Activated naive CD8-positive, alpha-beta T cell treated with anti-CD3 and anti-CD28 coated beads, Interleukin-2, amount 10 ng/mL, durations not matched to agents 7 days and 5 days (primary cell): Measurements from ENCODE around the gene FAF1. TPM values are rescaled to one million over a fixed set of nuclear protein-coding genes. Genes with fewer than 3 reads are reported as not detected.

Experiments
- ATAC-seq: fragments of 150-1000 bp; cut with Tn5 transposase; one replicate; pipeline ENCODE4 v1.10.0; 2021; ENCODE audit warnings: low read depth, moderate library complexity
- POLR2A ChIA-PET: fragments of 350-600 bp; sonication (Branson Sonifier 250); formaldehyde crosslinking; loops from one replicate; lab custom pipeline; 2021; ENCODE audit warnings: antibody characterized with exemption; lab: Charles Lee
- DNase-seq: peaks from one replicate; pipeline ENCODE4 v3.0.0; 2021
- H3K27ac Mint-ChIP-seq: one replicate; pipeline ENCODE4 v1.8.0; 2022; ENCODE audit warnings: mild to moderate bottlenecking, mixed read lengths
- H3K27me3 Mint-ChIP-seq: one replicate; pipeline ENCODE4 v1.8.0; 2022; ENCODE audit warnings: mild to moderate bottlenecking, moderate library complexity, mixed read lengths
- H3K36me3 Mint-ChIP-seq: one replicate; pipeline ENCODE4 v1.8.0; 2021; ENCODE audit warnings: mild to moderate bottlenecking, mixed read lengths
- H3K4me1 Mint-ChIP-seq: one replicate; pipeline ENCODE4 v1.8.0; 2021; ENCODE audit warnings: mixed read lengths
- H3K4me3 Mint-ChIP-seq: one replicate; pipeline ENCODE4 v1.8.0; 2022; ENCODE audit warnings: mild to moderate bottlenecking, moderate library complexity, mixed read lengths
- H3K9me3 Mint-ChIP-seq: one replicate; pipeline ENCODE4 v1.8.0; 2021; ENCODE audit warnings: mixed read lengths
- total RNA-seq, 2 experiments: library from RNA; stranded (reverse); gene quantifications; one replicate each; pipeline ENCODE4 v1.2.3, GENCODE V29; 2021

FAF1 gene
- total RNA-seq, 2 experiments from 2014 or later, result 70.3 to 75.2 TPM

- ATAC-seq (no peak), DNase-seq (no peak)
- POLR2A ChIA-PET, result no interaction called here
- Mint-ChIP-seq H3K36me3 (peaks cover 36% of the 10 kb centered on the region), H3K27ac (no peak overlapping the region), H3K9me3 (peaks cover 2% of the 10 kb centered on the region), H3K4me3 (no peak overlapping the region), H3K4me1 (peaks cover 6% of the 10 kb centered on the region), H3K27me3 (no peaks in the 10 kb centered on the region)
These were observed 471.7 kb downstream of the FAF1 start for GRCh38 chr1:50488356-50488755.

GRCh38 chr1:50487725-50488124 is 472.3 kb downstream of the FAF1 start:
- no peaks in the 10 kb centered on the region for H3K27me3 Mint-ChIP-seq
- no peak overlapping the region for H3K4me3 Mint-ChIP-seq
- H3K27ac Mint-ChIP-seq, result no peak overlapping the region
- H3K9me3 Mint-ChIP-seq, result peaks cover 2% of the 10 kb centered on the region
- peaks cover 36% of the 10 kb centered on the region for H3K36me3 Mint-ChIP-seq
- POLR2A ChIA-PET, result no interaction called here
- no peak for ATAC-seq
- no peak for DNase-seq
- peaks cover 6% of the 10 kb centered on the region for H3K4me1 Mint-ChIP-seq

GRCh38 chr1:50481142-50481736 is 478.8 kb downstream of the FAF1 start:
- POLR2A ChIA-PET, result no interaction called here
- no peak overlapping the region for H3K4me3 Mint-ChIP-seq
- H3K27me3 Mint-ChIP-seq, result no peaks in the 10 kb centered on the region
- DNase-seq (no peak), ATAC-seq (no peak)
- peaks cover under 1% of the 10 kb centered on the region for H3K4me1 Mint-ChIP-seq
- H3K9me3 Mint-ChIP-seq, result no peaks in the 10 kb centered on the region
- H3K36me3 Mint-ChIP-seq, result peaks cover 6% of the 10 kb centered on the region
- H3K27ac Mint-ChIP-seq, result no peak overlapping the region

- ATAC-seq, result no peak
- no peaks in the 10 kb centered on the region for H3K4me1 Mint-ChIP-seq
- no peak overlapping the region for H3K4me3 Mint-ChIP-seq
- H3K27ac Mint-ChIP-seq, result no peak overlapping the region
- H3K27me3 Mint-ChIP-seq, result no peaks in the 10 kb centered on the region
- POLR2A ChIA-PET, result no interaction called here
- no peaks in the 10 kb centered on the region for H3K9me3 Mint-ChIP-seq
- peaks cover 11% of the 10 kb centered on the region for H3K36me3 Mint-ChIP-seq
- no peak for DNase-seq
These were observed 483.3 kb downstream of the FAF1 start for GRCh38 chr1:50476800-50477199.

- Mint-ChIP-seq H3K9me3 (no peaks in the 10 kb centered on the region), H3K27ac (no peak overlapping the region), H3K27me3 (no peaks in the 10 kb centered on the region), H3K4me1 (no peaks in the 10 kb centered on the region), H3K4me3 (no peak overlapping the region), H3K36me3 (peaks cover 17% of the 10 kb centered on the region)
- DNase-seq (no peak), ATAC-seq (no peak)
- POLR2A ChIA-PET, result no interaction called here
These were observed 484.9 kb downstream of the FAF1 start for GRCh38 chr1:50474859-50475809.

GRCh38 chr1:50473513-50473912 is 486.6 kb downstream of the FAF1 start:
- ATAC-seq (no peak), DNase-seq (no peak)
- no peaks in the 10 kb centered on the region for H3K27me3 Mint-ChIP-seq
- H3K4me3 Mint-ChIP-seq, result no peak overlapping the region
- no peaks in the 10 kb centered on the region for H3K9me3 Mint-ChIP-seq
- POLR2A ChIA-PET, result no interaction called here
- peaks cover 22% of the 10 kb centered on the region for H3K36me3 Mint-ChIP-seq
- H3K4me1 Mint-ChIP-seq, result no peaks in the 10 kb centered on the region
- no peak overlapping the region for H3K27ac Mint-ChIP-seq

DNA sequence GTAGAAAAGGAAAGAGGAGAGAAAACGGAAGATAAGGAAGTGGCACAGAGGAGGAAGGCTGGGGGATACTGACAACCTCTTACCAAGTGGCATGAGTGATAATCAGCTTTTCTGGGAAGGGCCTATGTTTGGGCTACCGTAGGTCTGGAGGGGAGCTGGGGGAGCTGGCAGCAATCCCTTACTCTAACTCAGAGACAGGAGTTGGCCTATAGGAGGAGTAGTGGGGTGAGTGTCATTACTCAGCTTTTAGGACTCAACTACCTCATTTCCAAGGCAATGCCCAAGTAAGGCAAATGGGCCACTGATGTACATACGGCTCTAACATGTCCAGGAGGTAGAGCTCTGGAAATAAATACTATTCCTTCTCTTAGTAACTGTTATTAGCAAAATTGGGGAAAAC is 488.1 kb downstream of the FAF1 start:
- no peaks in the 10 kb centered on the region for H3K27me3 Mint-ChIP-seq
- peaks cover 22% of the 10 kb centered on the region for H3K36me3 Mint-ChIP-seq
- POLR2A ChIA-PET, result no interaction called here
- no peaks in the 10 kb centered on the region for H3K4me1 Mint-ChIP-seq
- DNase-seq, result no peak
- H3K4me3 Mint-ChIP-seq, result no peak overlapping the region
- H3K9me3 Mint-ChIP-seq, result no peaks in the 10 kb centered on the region
- no peak overlapping the region for H3K27ac Mint-ChIP-seq
- no peak for ATAC-seq

- Mint-ChIP-seq H3K4me3 (no peak overlapping the region), H3K27me3 (no peaks in the 10 kb centered on the region), H3K4me1 (peaks cover 10% of the 10 kb centered on the region), H3K9me3 (no peaks in the 10 kb centered on the region), H3K27ac (no peak overlapping the region), H3K36me3 (peaks cover 6% of the 10 kb centered on the region)
- ATAC-seq (no peak), DNase-seq (no peak)
- POLR2A ChIA-PET, result no interaction called here
These were observed 497.1 kb downstream of the FAF1 start for GRCh38 chr1:50462964-50463363.

DNA sequence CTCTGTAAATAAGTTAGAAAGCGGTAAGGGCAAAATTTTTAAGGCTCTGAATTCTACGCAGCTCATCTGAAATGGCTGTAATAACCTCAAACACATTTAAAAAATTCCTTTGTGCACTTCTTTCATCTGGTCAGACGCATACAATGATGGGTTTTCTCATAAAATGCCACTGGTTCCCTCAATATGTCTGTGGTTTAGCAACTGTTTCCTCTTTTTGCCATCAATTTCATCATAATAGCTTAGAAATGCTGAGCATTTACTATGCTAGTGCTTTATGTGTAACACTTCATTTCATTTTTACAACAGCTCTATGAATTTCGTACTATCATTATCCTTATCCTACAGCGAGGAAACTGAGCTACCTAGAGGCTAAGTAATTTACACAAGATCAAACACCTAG is 501.6 kb downstream of the FAF1 start:
- DNase-seq (no peak), ATAC-seq (no peak)
- H3K9me3 Mint-ChIP-seq, result no peaks in the 10 kb centered on the region
- no peaks in the 10 kb centered on the region for H3K27me3 Mint-ChIP-seq
- H3K4me1 Mint-ChIP-seq, result peaks cover 12% of the 10 kb centered on the region
- H3K27ac Mint-ChIP-seq, result no peak overlapping the region
- H3K36me3 Mint-ChIP-seq, result peaks cover 2% of the 10 kb centered on the region
- H3K4me3 Mint-ChIP-seq, result no peak overlapping the region
- POLR2A ChIA-PET, result no interaction called here

- Mint-ChIP-seq H3K9me3 (no peaks in the 10 kb centered on the region), H3K27ac (no peak overlapping the region), H3K36me3 (peaks cover 8% of the 10 kb centered on the region), H3K27me3 (no peaks in the 10 kb centered on the region), H3K4me3 (no peak overlapping the region), H3K4me1 (peaks cover 36% of the 10 kb centered on the region)
- ATAC-seq (no peak), DNase-seq (no peak)
- POLR2A ChIA-PET, result no interaction called here
These were observed 505.2 kb downstream of the FAF1 start for GRCh38 chr1:50454911-50455310.

DNA sequence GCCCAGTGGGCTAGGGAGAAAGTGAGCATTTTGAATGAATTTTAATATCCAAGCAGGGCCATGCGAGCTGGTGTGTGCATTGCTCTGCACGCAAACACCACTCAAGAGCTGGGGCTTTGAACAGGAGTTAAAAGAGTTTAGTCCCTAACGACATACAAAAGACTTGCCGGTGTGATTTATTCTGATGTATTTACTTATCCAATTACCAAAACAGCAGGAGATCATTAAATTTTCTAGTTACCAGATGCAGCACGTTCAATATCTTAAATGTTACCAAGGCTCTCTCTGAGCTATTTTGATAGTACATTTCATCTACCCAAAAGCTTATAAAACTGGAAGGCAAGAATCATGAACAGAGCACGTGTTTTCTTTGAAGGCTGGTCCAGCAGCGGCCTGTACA is 506.8 kb downstream of the FAF1 start:
- Mint-ChIP-seq H3K36me3 (peaks cover 8% of the 10 kb centered on the region), H3K27ac (no peak overlapping the region), H3K27me3 (no peaks in the 10 kb centered on the region), H3K4me3 (no peak overlapping the region), H3K9me3 (no peaks in the 10 kb centered on the region), H3K4me1 (peaks cover 27% of the 10 kb centered on the region)
- ATAC-seq (no peak), DNase-seq (no peak)
- POLR2A ChIA-PET, result no interaction called here

- H3K27ac Mint-ChIP-seq, result no peak overlapping the region
- POLR2A ChIA-PET, result no interaction called here
- peaks cover 25% of the 10 kb centered on the region for H3K4me1 Mint-ChIP-seq
- H3K9me3 Mint-ChIP-seq, result no peaks in the 10 kb centered on the region
- no peak for DNase-seq
- H3K36me3 Mint-ChIP-seq, result peaks cover 10% of the 10 kb centered on the region
- no peak overlapping the region for H3K4me3 Mint-ChIP-seq
- peak; percentile 65 for ATAC-seq
- H3K27me3 Mint-ChIP-seq, result no peaks in the 10 kb centered on the region
These were observed 507.4 kb downstream of the FAF1 start for GRCh38 chr1:50452700-50453099.

DNA sequence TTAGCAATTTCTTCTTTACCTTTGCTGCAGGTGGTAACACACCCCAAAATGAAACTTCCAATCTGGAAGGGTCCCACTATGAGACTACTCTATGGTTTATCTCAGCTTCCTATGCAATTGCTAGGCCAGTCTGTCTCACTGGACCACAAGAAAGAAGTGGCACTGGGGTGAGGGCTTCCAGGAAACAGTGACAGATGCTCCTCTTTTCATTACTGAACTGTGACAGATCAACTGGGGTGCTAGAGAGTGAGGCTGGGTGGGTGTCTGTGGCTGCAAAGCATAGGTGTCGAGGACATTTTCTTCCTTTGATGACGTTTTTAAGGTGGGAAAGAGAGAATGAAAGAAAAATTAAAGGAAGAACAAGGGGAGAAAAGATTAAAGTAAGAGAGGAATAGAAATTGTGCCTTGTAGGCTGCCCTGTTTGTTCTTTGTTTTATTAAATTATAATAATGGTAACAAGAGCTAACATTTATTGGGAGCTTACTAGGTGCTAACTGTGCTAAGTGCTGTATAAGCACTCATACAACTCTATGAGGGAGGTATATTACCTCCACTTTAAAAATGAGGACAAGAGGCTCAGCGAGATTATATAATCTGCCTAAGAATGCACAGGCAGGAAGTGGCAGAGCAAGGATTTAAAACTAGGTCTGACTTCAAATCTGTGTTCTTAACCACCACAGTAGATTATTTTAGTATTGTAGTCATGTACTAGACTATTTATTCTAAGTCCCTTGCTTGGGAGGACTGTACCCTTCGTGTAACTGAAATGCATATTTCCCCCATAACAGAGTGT is 509.0 kb downstream of the FAF1 start:
- Mint-ChIP-seq H3K9me3 (no peaks in the 10 kb centered on the region), H3K4me3 (peak overlapping the region; percentile 74), H3K27ac (peak overlapping the region; percentile 87), H3K27me3 (no peaks in the 10 kb centered on the region), H3K4me1 (peaks cover 25% of the 10 kb centered on the region), H3K36me3 (peaks cover 13% of the 10 kb centered on the region)
- ATAC-seq, result peak; percentile 78
- no peak for DNase-seq
- POLR2A ChIA-PET, result interaction anchor here (0.5 kb wide), 1 partner anchor 1064 kb away, joined by 3 read pairs; no protein-coding TSS in a partner anchor
